HG02870 (cell line): ENCODE data around the gene TTBK1.

Experiments
- ATAC-seq: cut with Tn5 transposase; IDR thresholded peaks from one replicate; pipeline ENCODE4 v1.9.1; 2021; ENCODE audit warnings: mild to moderate bottlenecking, moderate library complexity; ENCODE audit not compliant: unreplicated experiment

The TTBK1 gene

GRCh38 chr6:43254138-43254817, 11.0 kb downstream of the TTBK1 start:
- no peak for ATAC-seq

- ATAC-seq = no peak
Measured at GRCh38 chr6:43254846-43255245, 11.6 kb downstream of the TTBK1 start.

GRCh38 chr6:43255408-43256054, 12.2 kb downstream of the TTBK1 start:
- ATAC-seq = no peak

GRCh38 chr6:43256670-43257366, 13.5 kb downstream of the TTBK1 start:
- no peak for ATAC-seq

GRCh38 chr6:43257367-43258145, 14.3 kb downstream of the TTBK1 start:
- no peak for ATAC-seq

GRCh38 chr6:43258180-43258579, 14.9 kb downstream of the TTBK1 start:
- no peak for ATAC-seq

- no peak for ATAC-seq
Measured at GRCh38 chr6:43258807-43259686, 15.8 kb downstream of the TTBK1 start.

- no peak for ATAC-seq
Measured at GRCh38 chr6:43260791-43261190, 17.5 kb downstream of the TTBK1 start.

- ATAC-seq = no peak
Measured at GRCh38 chr6:43261198-43261597, 17.9 kb downstream of the TTBK1 start.

- ATAC-seq = no peak
Measured at GRCh38 chr6:43262000-43262779, 18.9 kb downstream of the TTBK1 start.

GRCh38 chr6:43262780-43263313, 19.6 kb downstream of the TTBK1 start:
- ATAC-seq = no peak

- ATAC-seq = no peak
Measured at GRCh38 chr6:43263314-43264178, 20.3 kb downstream of the TTBK1 start.

- no peak for ATAC-seq
Measured at GRCh38 chr6:43264599-43265145, 21.4 kb downstream of the TTBK1 start.

GRCh38 chr6:43265564-43265963, 22.3 kb downstream of the TTBK1 start:
- no peak for ATAC-seq

- ATAC-seq = no peak
Measured at GRCh38 chr6:43267619-43268354, 24.5 kb downstream of the TTBK1 start.

- ATAC-seq = no peak
Measured at GRCh38 chr6:43268355-43268700, 25.0 kb downstream of the TTBK1 start.

GRCh38 chr6:43268782-43269272, 25.5 kb downstream of the TTBK1 start:
- no peak for ATAC-seq
